Mesenchymal stem cell (in vitro differentiated cells and primary cell): ENCODE data around the gene FURIN.
A peak's percentile ranks its signal among the peaks of the same experiment; 100 is the strongest.

Experiments
- DNase-seq: peaks from one replicate; pipeline ENCODE4 v3.0.0-alpha.2; 2013
- H2AFZ ChIP-seq: one replicate; pipeline ENCODE4 v1.6.1; 2013; ENCODE audit warnings: low read depth, mild to moderate bottlenecking, control low read depth, inconsistent platforms, low read length, moderate library complexity
- H2AK5ac ChIP-seq: 2 replicates; pipeline ENCODE4 v1.6.1; 2013; ENCODE audit warnings: low read length, moderate library complexity, mild to moderate bottlenecking, inconsistent platforms; ENCODE audit not compliant: severe bottlenecking
- H2BK120ac ChIP-seq: one replicate; pipeline ENCODE4 v1.6.1; 2013; ENCODE audit warnings: low read depth, mild to moderate bottlenecking, inconsistent platforms, low read length, moderate library complexity
- H2BK12ac ChIP-seq, 2 experiments: one replicate each; pipeline ENCODE4 v1.6.1; 2013; ENCODE audit warnings: inconsistent platforms in 2 of 2, low read length in 2 of 2, mild to moderate bottlenecking in 2 of 2, moderate library complexity in 2 of 2, control low read depth in 1 of 2
- H2BK15ac ChIP-seq: one replicate; pipeline ENCODE4 v1.6.1; 2013; ENCODE audit warnings: mild to moderate bottlenecking, low read depth, inconsistent platforms; ENCODE audit not compliant: poor library complexity, severe bottlenecking
- H2BK5ac ChIP-seq: 2 replicates; pipeline ENCODE4 v1.6.1; 2013; ENCODE audit warnings: low read depth, mild to moderate bottlenecking, low read length, control low read depth, inconsistent platforms; ENCODE audit not compliant: poor library complexity, severe bottlenecking
- H3K14ac ChIP-seq, 2 experiments: one replicate each; pipeline ENCODE4 v1.6.1; 2013; ENCODE audit warnings: inconsistent platforms in 2 of 2, low read length in 2 of 2, control low read depth in 1 of 2, mild to moderate bottlenecking in 1 of 2, moderate library complexity in 1 of 2
- H3K18ac ChIP-seq, 2 experiments: one replicate each; pipeline ENCODE4 v1.6.1; 2013; ENCODE audit warnings: inconsistent platforms in 2 of 2, low read length in 2 of 2, control low read depth in 1 of 2, low read depth in 1 of 2, mild to moderate bottlenecking in 1 of 2
- H3K23ac ChIP-seq, 2 experiments: one replicate each; pipeline ENCODE4 v1.6.1; 2013; ENCODE audit warnings: inconsistent platforms in 2 of 2, low read length in 2 of 2, mild to moderate bottlenecking in 2 of 2, moderate library complexity in 2 of 2, control low read depth in 1 of 2
- H3K27ac ChIP-seq: 2 replicates; pipeline ENCODE4 v1.5.1; 2013; ENCODE audit warnings: mild to moderate bottlenecking, moderate library complexity, low read length, control low read depth, inconsistent platforms; ENCODE audit not compliant: poor library complexity, severe bottlenecking
- H3K27me3 ChIP-seq, 2 experiments: 2 replicates each; pipeline versions ENCODE4 v1.6.1 to v1.7.0; 2013; ENCODE audit warnings: low read length in 2 of 2, mild to moderate bottlenecking in 2 of 2, moderate library complexity in 2 of 2, control low read depth in 1 of 2, inconsistent platforms in 1 of 2; ENCODE audit not compliant: control insufficient read depth in 1 of 2, insufficient read depth in 1 of 2
- H3K36me3 ChIP-seq, 2 experiments: 2 replicates each; pipeline versions ENCODE4 v1.6.1 to v1.7.0; 2013; ENCODE audit warnings: low read length in 2 of 2, control low read depth in 1 of 2, inconsistent platforms in 1 of 2, low read depth in 1 of 2, mild to moderate bottlenecking in 1 of 2; ENCODE audit not compliant: insufficient read depth in 2 of 2, control insufficient read depth in 1 of 2
- H3K4ac ChIP-seq, 2 experiments: one replicate each; pipeline ENCODE4 v1.6.1; 2013; ENCODE audit warnings: inconsistent platforms in 2 of 2, low read length in 2 of 2, mild to moderate bottlenecking in 2 of 2, moderate library complexity in 2 of 2, control low read depth in 1 of 2, low read depth in 1 of 2
- H3K4me1 ChIP-seq: 2 replicates; pipeline ENCODE4 v1.6.1; 2013; ENCODE audit warnings: low read depth, low read length, control low read depth; ENCODE audit not compliant: control insufficient read depth, insufficient read depth
- H3K4me2 ChIP-seq: 2 replicates; pipeline ENCODE4 v1.6.1; 2013; ENCODE audit warnings: low read length, mild to moderate bottlenecking, inconsistent platforms; ENCODE audit not compliant: poor library complexity, severe bottlenecking
- H3K4me3 ChIP-seq, 2 experiments: 2 replicates each; pipeline versions ENCODE4 v1.5.1 to v1.7.0; 2013; ENCODE audit warnings: low read length in 2 of 2, mild to moderate bottlenecking in 2 of 2, control low read depth in 1 of 2, low read depth in 1 of 2; ENCODE audit not compliant: insufficient read depth in 1 of 2
- H3K79me1 ChIP-seq: replicated peaks from 2 replicates; pipeline ENCODE4 v1.6.1; 2013; ENCODE audit warnings: mild to moderate bottlenecking, control low read depth, low read length, inconsistent platforms; ENCODE audit not compliant: poor library complexity, severe bottlenecking
- H3K9ac ChIP-seq: 2 replicates; pipeline ENCODE4 v1.7.0; 2013; ENCODE audit warnings: mild to moderate bottlenecking, low read length, moderate library complexity
- H3K9me3 ChIP-seq: 2 replicates; pipeline ENCODE4 v1.7.0; 2013; ENCODE audit warnings: mild to moderate bottlenecking, low read length; ENCODE audit not compliant: control insufficient read depth
- H4K8ac ChIP-seq: one replicate; pipeline ENCODE4 v1.6.1; 2013; ENCODE audit warnings: inconsistent platforms, mild to moderate bottlenecking, low read length, moderate library complexity
- H4K91ac ChIP-seq: one replicate; pipeline ENCODE4 v1.6.1; 2013; ENCODE audit warnings: mild to moderate bottlenecking, low read length, inconsistent platforms
- WGBS: methylation state at CpG from one replicate; pipeline ENCODE4 v1.1.7; 2013; ENCODE audit warnings: mixed read lengths; 5-methylcytosine and 5-hydroxymethylcytosine counted together

FURIN gene

DNA sequence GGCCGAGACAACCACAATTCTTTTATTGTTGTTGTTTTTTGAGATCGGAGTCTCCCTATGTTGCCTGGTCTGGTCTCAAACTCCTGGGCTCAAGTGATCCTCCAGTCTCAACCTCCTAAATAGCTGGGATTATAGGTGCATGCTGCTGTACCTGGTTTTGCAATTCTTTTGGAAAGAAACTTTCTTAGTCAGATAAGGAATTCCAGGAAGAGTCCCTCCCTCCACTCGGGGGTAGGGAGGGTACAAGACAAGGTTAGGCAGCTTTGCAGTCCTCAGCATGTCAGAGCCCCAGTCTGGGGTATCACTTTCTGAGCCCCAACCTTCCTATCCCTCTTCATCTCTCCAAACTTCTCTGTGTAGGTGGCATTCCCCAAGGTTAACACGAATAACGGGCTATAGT lies 33.8 kb upstream of the FURIN start:
- H3K27ac ChIP-seq = no peak overlapping the region
- H3K36me3 ChIP-seq = no peaks in the 10 kb centered on the region
- H2AK5ac ChIP-seq = no peak overlapping the region
- no peak overlapping the region for H3K4ac ChIP-seq
- no peak overlapping the region for H4K8ac ChIP-seq
- H3K4me1 ChIP-seq = peaks cover 16% of the 10 kb centered on the region
- H2AFZ ChIP-seq = no peak overlapping the region
- H3K23ac ChIP-seq = no peak overlapping the region
- no peak overlapping the region for H3K18ac ChIP-seq
- H3K14ac ChIP-seq = no peak overlapping the region
- no peak for DNase-seq
- H2BK120ac ChIP-seq = no peak overlapping the region
- H2BK12ac ChIP-seq = peak overlapping the region in 1 of 2 experiments; percentile 6
- H4K91ac ChIP-seq = no peak overlapping the region
- H2BK15ac ChIP-seq = no peak overlapping the region
- H3K9ac ChIP-seq = no peak overlapping the region
- H3K4me3 ChIP-seq = no peak overlapping the region
- no peaks in the 10 kb centered on the region for H3K79me1 ChIP-seq
- H2BK5ac ChIP-seq = no peak overlapping the region
- peaks cover 0 to 3% of the 10 kb centered on the region in 2 experiments for H3K27me3 ChIP-seq
- 85% methylated on average over 5 of the region's 5 CpGs for WGBS
- H3K9me3 ChIP-seq = no peaks in the 10 kb centered on the region
- no peak overlapping the region for H3K4me2 ChIP-seq

DNA sequence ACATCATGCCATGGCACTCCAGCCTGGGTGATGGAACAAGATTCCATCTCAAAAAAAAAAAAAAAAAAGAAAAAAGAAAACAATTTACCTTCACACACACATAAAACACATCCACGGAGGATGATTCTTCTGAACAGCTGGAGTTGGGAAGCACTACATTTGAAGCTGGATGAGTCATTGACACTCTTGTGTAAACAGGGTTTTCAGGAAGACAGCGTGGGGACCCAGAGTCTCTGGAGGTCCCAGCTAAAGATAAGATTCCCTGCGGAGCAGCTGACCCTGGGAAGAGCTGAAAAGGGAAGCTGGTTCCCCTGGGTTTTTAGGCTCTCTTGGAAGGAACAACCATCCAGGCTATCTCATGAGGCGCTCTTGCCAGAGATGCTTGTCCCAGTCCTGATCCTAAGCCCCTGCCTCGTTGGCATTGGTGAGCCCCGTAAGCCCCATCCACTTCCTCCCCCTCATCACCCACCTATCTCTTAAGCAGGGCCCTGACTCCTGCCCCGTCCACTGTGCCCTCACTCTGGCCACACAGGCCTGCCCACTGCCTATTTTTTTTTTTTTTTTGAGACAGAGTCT lies 32.0 kb upstream of the FURIN start:
- Histone ChIP-seq H4K91ac (no peak overlapping the region), H3K4me3 (no peak overlapping the region), H3K4ac (peak overlapping the region in 1 of 2 experiments; percentile 21), H3K36me3 (no peaks in the 10 kb centered on the region), H3K23ac (peak overlapping the region in 1 of 2 experiments; percentile 77), H3K4me2 (no peak overlapping the region), H2BK120ac (peak overlapping the region; percentile 21), H3K9me3 (no peaks in the 10 kb centered on the region), H3K27me3 (no peaks in the 10 kb centered on the region), H2BK12ac (peak overlapping the region in 1 of 2 experiments; percentile 66), H3K9ac (no peak overlapping the region), H3K79me1 (no peaks in the 10 kb centered on the region), H4K8ac (peak overlapping the region; percentile 72), H3K18ac (no peak overlapping the region), H3K27ac (no peak overlapping the region), H2AFZ (no peak overlapping the region), H2BK5ac (no peak overlapping the region), H3K4me1 (peaks cover 15% of the 10 kb centered on the region), H2AK5ac (no peak overlapping the region), H2BK15ac (no peak overlapping the region), H3K14ac (no peak overlapping the region)
- WGBS = 19% methylated on average over 7 of the region's 7 CpGs
- DNase-seq = peak; percentile 94

DNA sequence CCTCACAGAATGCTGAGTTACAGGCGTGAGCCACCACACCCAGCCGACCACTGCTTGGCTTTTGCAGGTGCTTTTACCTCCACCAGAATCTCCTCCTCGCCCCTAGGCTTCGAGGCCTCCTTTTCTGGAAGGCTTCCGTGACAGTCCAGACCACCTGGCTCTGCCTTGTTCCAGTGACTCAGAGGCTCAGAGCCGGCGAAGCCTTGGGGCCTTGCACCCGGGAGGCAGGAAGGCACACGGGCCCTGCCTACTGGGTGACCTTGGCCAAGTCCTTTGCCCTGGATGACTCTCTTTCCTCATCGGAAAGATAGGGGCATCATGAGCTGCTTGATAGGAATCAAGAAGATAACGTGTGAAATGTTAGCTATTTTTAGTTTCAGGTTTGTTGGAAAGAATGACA lies 31.3 kb upstream of the FURIN start:
- peak overlapping the region; percentile 12 to 29 for H2BK12ac ChIP-seq
- H3K79me1 ChIP-seq = no peaks in the 10 kb centered on the region
- H2BK5ac ChIP-seq = no peak overlapping the region
- H2AFZ ChIP-seq = no peak overlapping the region
- H2BK15ac ChIP-seq = no peak overlapping the region
- no peak overlapping the region for H3K27ac ChIP-seq
- no peak overlapping the region for H4K91ac ChIP-seq
- no peaks in the 10 kb centered on the region for H3K9me3 ChIP-seq
- H3K23ac ChIP-seq = no peak overlapping the region
- H3K14ac ChIP-seq = no peak overlapping the region
- peak overlapping the region in 1 of 2 experiments; percentile 11 for H3K4ac ChIP-seq
- H3K18ac ChIP-seq = peak overlapping the region in 1 of 2 experiments; percentile 48
- no peak overlapping the region for H4K8ac ChIP-seq
- H2BK120ac ChIP-seq = no peak overlapping the region
- H2AK5ac ChIP-seq = no peak overlapping the region
- H3K9ac ChIP-seq = no peak overlapping the region
- WGBS = 71% methylated on average over 11 of the region's 11 CpGs
- peaks cover 15% of the 10 kb centered on the region for H3K4me1 ChIP-seq
- H3K4me2 ChIP-seq = no peak overlapping the region
- H3K27me3 ChIP-seq = no peaks in the 10 kb centered on the region
- no peak overlapping the region for H3K4me3 ChIP-seq
- H3K36me3 ChIP-seq = no peaks in the 10 kb centered on the region
- peak; percentile 54 for DNase-seq

DNA sequence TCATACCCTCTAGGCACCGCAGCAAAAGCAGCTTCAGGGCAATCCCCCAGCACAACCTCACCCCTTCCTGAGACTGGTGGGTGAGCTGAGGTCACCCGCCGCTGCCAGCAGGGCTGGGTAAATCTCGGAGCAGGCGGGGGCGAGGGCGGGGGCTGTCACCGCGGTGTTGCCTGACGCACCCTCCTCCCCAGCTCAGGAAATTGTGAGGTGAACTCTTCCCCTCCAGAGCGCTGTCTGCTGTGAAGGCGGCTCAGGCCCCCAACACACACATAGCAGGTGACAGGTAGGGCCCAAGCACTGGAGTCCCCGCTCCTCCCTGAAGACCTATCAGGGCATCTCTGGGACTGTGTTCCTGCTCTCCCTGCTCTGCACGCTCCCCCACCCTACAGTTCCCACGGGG lies 30.2 kb upstream of the FURIN start:
- Histone ChIP-seq H2BK12ac (peak overlapping the region in 1 of 2 experiments; percentile 70), H3K27ac (no peak overlapping the region), H3K14ac (peak overlapping the region in 1 of 2 experiments; percentile 41), H3K4me2 (no peak overlapping the region), H3K9me3 (no peaks in the 10 kb centered on the region), H3K27me3 (no peaks in the 10 kb centered on the region), H2BK15ac (no peak overlapping the region), H2BK120ac (no peak overlapping the region), H3K23ac (no peak overlapping the region), H3K36me3 (no peaks in the 10 kb centered on the region), H3K9ac (no peak overlapping the region), H3K18ac (no peak overlapping the region), H2AK5ac (no peak overlapping the region), H3K4ac (no peak overlapping the region), H4K8ac (no peak overlapping the region), H2BK5ac (no peak overlapping the region), H3K4me1 (peaks cover 15% of the 10 kb centered on the region), H3K79me1 (no peaks in the 10 kb centered on the region), H3K4me3 (no peak overlapping the region), H2AFZ (no peak overlapping the region), H4K91ac (no peak overlapping the region)
- WGBS = 92% methylated on average over 15 of the region's 15 CpGs
- DNase-seq = no peak
